Activated CD8-positive, alpha-beta T cell treated with anti-CD3 and anti-CD28 coated beads, Interleukin-2, amount 10 ng/mL, durations not matched to agents 7 days and 5 days (primary cell): ENCODE results near the gene ZBTB8OS. TPM values are rescaled to one million over a fixed set of nuclear protein-coding genes. Genes with fewer than 3 reads are reported as not detected.

ENCODE experiments used
- ATAC-seq: fragments of 150-1000 bp; cut with Tn5 transposase; one replicate; pipeline ENCODE4 v1.10.0; 2021; ENCODE audit warnings: moderate library complexity
- CTCF ChIA-PET: fragments of 350-600 bp; sonication (Branson Sonifier 250); formaldehyde crosslinking; loops from one replicate; lab custom pipeline; 2021; ENCODE audit warnings: antibody characterized with exemption; lab: Charles Lee
- POLR2A ChIA-PET: fragments of 350-600 bp; sonication (Branson Sonifier 250); formaldehyde crosslinking; loops from one replicate; lab custom pipeline; 2021; ENCODE audit warnings: antibody characterized with exemption; lab: Charles Lee
- DNase-seq: peaks from one replicate; pipeline ENCODE4 v3.0.0-alpha.2; 2020
- H3K27ac Mint-ChIP-seq: one replicate; pipeline ENCODE4 v1.8.0; 2021; ENCODE audit warnings: mild to moderate bottlenecking, mixed read lengths
- H3K27me3 Mint-ChIP-seq: one replicate; pipeline ENCODE4 v1.8.0; 2021; ENCODE audit warnings: low read depth, mixed read lengths
- H3K36me3 Mint-ChIP-seq: one replicate; pipeline ENCODE4 v1.8.0; 2021; ENCODE audit warnings: low read depth, mixed read lengths
- H3K4me1 Mint-ChIP-seq: one replicate; pipeline ENCODE4 v1.8.0; 2021; ENCODE audit warnings: low read depth, mixed read lengths
- H3K4me3 Mint-ChIP-seq: one replicate; pipeline ENCODE4 v1.8.0; 2021; ENCODE audit warnings: mild to moderate bottlenecking, mixed read lengths
- H3K9me3 Mint-ChIP-seq: one replicate; pipeline ENCODE4 v1.8.0; 2022; ENCODE audit warnings: mixed read lengths; ENCODE audit not compliant: insufficient read depth
- total RNA-seq, 2 experiments: library from RNA; stranded (reverse); gene quantifications; one replicate each; pipeline ENCODE4 v1.2.3, GENCODE V29; 2021

The ZBTB8OS gene
- total RNA-seq, 2 experiments from 2014 or later = 50.5 to 54.1 TPM

GRCh38 chr1:32623775-32624174 lies 26.6 kb downstream of the ZBTB8OS start:
- ATAC-seq (no peak), DNase-seq (peak; percentile 36)
- Mint-ChIP-seq H3K9me3 (no peaks in the 10 kb centered on the region), H3K27ac (peak overlapping the region; percentile 64), H3K4me3 (no peak overlapping the region), H3K36me3 (peaks cover 49% of the 10 kb centered on the region), H3K4me1 (peaks cover 41% of the 10 kb centered on the region), H3K27me3 (no peaks in the 10 kb centered on the region)
- ChIA-PET CTCF (no interaction called here), POLR2A (no interaction called here)

- Mint-ChIP-seq H3K9me3 (no peaks in the 10 kb centered on the region), H3K27ac (peak overlapping the region; percentile 64), H3K4me1 (peaks cover 37% of the 10 kb centered on the region), H3K36me3 (peaks cover 45% of the 10 kb centered on the region), H3K27me3 (no peaks in the 10 kb centered on the region), H3K4me3 (no peak overlapping the region)
- POLR2A ChIA-PET = interaction anchor here (0.5 to 1.1 kb wide), 3 partner anchors 25 to 464 kb away, joined by 3 read pairs; no protein-coding TSS in a partner anchor
- ATAC-seq = peak; percentile 25
- DNase-seq = no peak
- CTCF ChIA-PET = interaction anchor here (0.6 to 0.8 kb wide), 2 partner anchors 14 to 102 kb away, joined by 3 read pairs; no protein-coding TSS in a partner anchor
Observed at GRCh38 chr1:32622806-32623681, 27.3 kb downstream of the ZBTB8OS start.

- Mint-ChIP-seq H3K27me3 (no peaks in the 10 kb centered on the region), H3K36me3 (peaks cover 40% of the 10 kb centered on the region), H3K4me3 (no peak overlapping the region), H3K4me1 (peaks cover 29% of the 10 kb centered on the region), H3K9me3 (no peaks in the 10 kb centered on the region), H3K27ac (no peak overlapping the region)
- DNase-seq (no peak), ATAC-seq (no peak)
- CTCF ChIA-PET = interaction anchor here (0.6 kb wide), 1 partner anchor 101 kb away, joined by 3 read pairs; no protein-coding TSS in a partner anchor
- POLR2A ChIA-PET = interaction anchor here (0.5 to 1.1 kb wide), 3 partner anchors 26 to 464 kb away, joined by 3 read pairs; no protein-coding TSS in a partner anchor
Observed at GRCh38 chr1:32622205-32622604, 28.1 kb downstream of the ZBTB8OS start.

GRCh38 chr1:32619701-32620485 lies 30.5 kb downstream of the ZBTB8OS start:
- DNase-seq = no peak
- ChIA-PET POLR2A (no interaction called here), CTCF (interaction anchor here (0.8 to 1.5 kb wide), 3 partner anchors 11 to 100 kb away, joined by 3 to 5 read pairs (median 4); no protein-coding TSS in a partner anchor)
- Mint-ChIP-seq H3K4me1 (peaks cover 24% of the 10 kb centered on the region), H3K27ac (no peak overlapping the region), H3K36me3 (peaks cover 32% of the 10 kb centered on the region), H3K9me3 (no peaks in the 10 kb centered on the region), H3K4me3 (no peak overlapping the region), H3K27me3 (no peaks in the 10 kb centered on the region)
- ATAC-seq = no peak

GRCh38 chr1:32618673-32619221 lies 31.6 kb downstream of the ZBTB8OS start:
- ChIA-PET CTCF (interaction anchor here (0.8 kb wide), 1 partner anchor 98 kb away, joined by 3 read pairs; no protein-coding TSS in a partner anchor), POLR2A (no interaction called here)
- no peak overlapping the region for H3K4me3 Mint-ChIP-seq
- peaks cover 18% of the 10 kb centered on the region for H3K4me1 Mint-ChIP-seq
- H3K9me3 Mint-ChIP-seq = no peaks in the 10 kb centered on the region
- no peak for DNase-seq
- no peak overlapping the region for H3K27ac Mint-ChIP-seq
- H3K36me3 Mint-ChIP-seq = peaks cover 26% of the 10 kb centered on the region
- no peak for ATAC-seq
- H3K27me3 Mint-ChIP-seq = no peaks in the 10 kb centered on the region

GRCh38 chr1:32613472-32613871 lies 36.9 kb downstream of the ZBTB8OS start:
- CTCF ChIA-PET = interaction anchor here (1.5 kb wide), 1 partner anchor 99 kb away, joined by 4 read pairs; no protein-coding TSS in a partner anchor
- no peak for ATAC-seq
- H3K4me1 Mint-ChIP-seq = peaks cover 4% of the 10 kb centered on the region
- H3K9me3 Mint-ChIP-seq = no peaks in the 10 kb centered on the region
- no peaks in the 10 kb centered on the region for H3K27me3 Mint-ChIP-seq
- no peak for DNase-seq
- H3K4me3 Mint-ChIP-seq = no peak overlapping the region
- POLR2A ChIA-PET = interaction anchor here (0.6 to 1.1 kb wide), 2 partner anchors 21 to 40 kb away, joined by 3 read pairs; no protein-coding TSS in a partner anchor
- H3K36me3 Mint-ChIP-seq = peaks cover 5% of the 10 kb centered on the region
- H3K27ac Mint-ChIP-seq = no peak overlapping the region

GRCh38 chr1:32612189-32612881 lies 38.0 kb downstream of the ZBTB8OS start:
- peak; percentile 98 for ATAC-seq
- ChIA-PET CTCF (interaction anchor here (0.6 to 1.5 kb wide), 3 partner anchors 95 to 398 kb away, joined by 3 to 4 read pairs (median 3); no protein-coding TSS in a partner anchor), POLR2A (interaction anchor here (0.8 to 1.1 kb wide), 2 partner anchors 39 to 41 kb away, joined by 3 read pairs; partner anchors contain the start of gene RBBP4)
- no peak overlapping the region for H3K27ac Mint-ChIP-seq
- DNase-seq = peak; percentile 52
- no peaks in the 10 kb centered on the region for H3K27me3 Mint-ChIP-seq
- H3K4me3 Mint-ChIP-seq = peak overlapping the region; percentile 63
- peaks cover 4% of the 10 kb centered on the region for H3K4me1 Mint-ChIP-seq
- peaks cover 2% of the 10 kb centered on the region for H3K36me3 Mint-ChIP-seq
- H3K9me3 Mint-ChIP-seq = no peaks in the 10 kb centered on the region

- CTCF ChIA-PET = interaction anchor here (0.6 kb wide), 1 partner anchor 399 kb away, joined by 3 read pairs; no protein-coding TSS in a partner anchor
- POLR2A ChIA-PET = no interaction called here
- Mint-ChIP-seq H3K27me3 (no peaks in the 10 kb centered on the region), H3K4me1 (peaks cover 4% of the 10 kb centered on the region), H3K4me3 (peak overlapping the region; percentile 63), H3K36me3 (peaks cover 2% of the 10 kb centered on the region), H3K9me3 (no peaks in the 10 kb centered on the region), H3K27ac (no peak overlapping the region)
- no peak for DNase-seq
- ATAC-seq = no peak
Observed at GRCh38 chr1:32611859-32612188, 38.5 kb downstream of the ZBTB8OS start.

GRCh38 chr1:32609180-32609579 lies 41.2 kb downstream of the ZBTB8OS start:
- ChIA-PET POLR2A (no interaction called here), CTCF (interaction anchor here (1.5 kb wide), 1 partner anchor 208 kb away, joined by 5 read pairs; no protein-coding TSS in a partner anchor)
- ATAC-seq = no peak
- peaks cover 4% of the 10 kb centered on the region for H3K4me1 Mint-ChIP-seq
- no peak overlapping the region for H3K4me3 Mint-ChIP-seq
- H3K9me3 Mint-ChIP-seq = no peaks in the 10 kb centered on the region
- no peak overlapping the region for H3K27ac Mint-ChIP-seq
- H3K36me3 Mint-ChIP-seq = no peaks in the 10 kb centered on the region
- DNase-seq = no peak
- H3K27me3 Mint-ChIP-seq = no peaks in the 10 kb centered on the region

- Mint-ChIP-seq H3K27me3 (no peaks in the 10 kb centered on the region), H3K27ac (no peak overlapping the region)
- POLR2A ChIA-PET = no interaction called here
Observed at GRCh38 chr1:32606565-32607371, 43.6 kb downstream of the ZBTB8OS start.

More at GRCh38 chr1:32606565-32607371, 43.6 kb downstream of the ZBTB8OS start:
- CTCF ChIA-PET = no interaction called here
- Mint-ChIP-seq H3K4me3 (no peak overlapping the region), H3K36me3 (no peaks in the 10 kb centered on the region), H3K4me1 (no peaks in the 10 kb centered on the region), H3K9me3 (no peaks in the 10 kb centered on the region)
- ATAC-seq (no peak), DNase-seq (no peak)
